Measurements from ENCODE around the gene PRDX4.

DNA sequence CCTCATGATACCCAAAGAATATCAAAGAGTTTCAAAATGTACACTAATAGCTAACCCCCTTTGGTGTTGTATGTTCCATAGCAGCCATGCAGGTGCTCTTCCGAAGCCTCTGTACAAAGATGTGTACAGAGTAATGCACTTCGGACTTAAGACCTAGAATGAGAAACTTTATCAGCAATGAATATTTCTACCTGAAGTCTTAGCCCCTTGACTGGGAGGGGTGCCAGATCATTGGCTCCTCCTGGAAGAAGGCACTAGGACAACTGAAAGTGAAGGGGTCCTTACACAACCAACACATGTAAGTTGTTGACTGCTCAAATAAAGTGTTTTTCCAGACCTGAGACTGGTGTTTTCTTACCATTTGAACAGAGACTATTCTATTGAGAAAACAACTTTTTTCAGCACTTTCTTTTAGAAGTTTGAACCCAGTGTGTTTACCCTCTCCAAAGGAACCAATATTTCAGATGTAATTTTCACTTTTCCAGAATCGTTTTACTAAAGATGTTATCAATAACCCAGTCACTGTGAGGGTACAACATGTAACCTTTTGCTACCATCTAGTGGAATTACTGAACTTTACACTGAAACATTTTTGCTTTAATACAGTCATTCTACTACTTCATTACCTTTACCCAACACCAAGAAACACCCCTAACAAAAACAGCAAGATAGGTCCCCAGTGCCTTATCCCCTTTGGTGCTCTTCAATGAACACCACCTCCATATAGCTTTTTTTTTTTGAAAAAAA lies 33.3 kb upstream of the PRDX4 start:
- no peak for TF ChIP-seq FOXK2 (IDR thresholded peaks at IDR 0.05)
- no peak for TF ChIP-seq SUZ12 (IDR thresholded peaks at IDR 0.05)
